ENCODE data around the gene NONO.
"Not testable (repeated sequence)": the region's sequence is repeated elsewhere in the genome, so short reads cannot be mapped to it uniquely, and the experiment has no call there.

NONO gene

GRCh38 chrX:71291381-71291780 lies 7.9 kb downstream of the NONO start:
- DNase-seq, result no peak

GRCh38 chrX:71292669-71293365 lies 9.4 kb downstream of the NONO start:
- no peak for DNase-seq

DNA sequence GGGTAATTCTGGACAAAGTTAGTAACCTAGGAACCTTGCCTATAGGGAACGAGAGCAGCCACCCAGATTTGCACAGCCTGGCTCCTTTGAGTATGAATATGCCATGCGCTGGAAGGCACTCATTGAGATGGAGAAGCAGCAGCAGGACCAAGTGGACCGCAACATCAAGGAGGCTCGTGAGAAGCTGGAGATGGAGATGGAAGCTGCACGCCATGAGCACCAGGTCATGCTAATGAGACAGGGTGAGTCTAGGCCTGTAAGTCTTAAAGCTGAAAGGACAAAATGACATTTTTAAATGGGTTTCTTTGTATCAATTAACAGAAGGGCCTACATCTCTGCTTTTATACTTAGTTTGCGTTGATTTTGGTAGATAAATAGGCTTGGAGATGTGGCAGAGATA lies 13.4 kb downstream of the NONO start:
- DNase-seq, result no peak

GRCh38 chrX:71298119-71298518 lies 14.7 kb downstream of the NONO start:
- DNase-seq, result no peak

GRCh38 chrX:71300064-71300463 lies 16.6 kb downstream of the NONO start:
- DNase-seq, result not testable (repeated sequence)

DNA sequence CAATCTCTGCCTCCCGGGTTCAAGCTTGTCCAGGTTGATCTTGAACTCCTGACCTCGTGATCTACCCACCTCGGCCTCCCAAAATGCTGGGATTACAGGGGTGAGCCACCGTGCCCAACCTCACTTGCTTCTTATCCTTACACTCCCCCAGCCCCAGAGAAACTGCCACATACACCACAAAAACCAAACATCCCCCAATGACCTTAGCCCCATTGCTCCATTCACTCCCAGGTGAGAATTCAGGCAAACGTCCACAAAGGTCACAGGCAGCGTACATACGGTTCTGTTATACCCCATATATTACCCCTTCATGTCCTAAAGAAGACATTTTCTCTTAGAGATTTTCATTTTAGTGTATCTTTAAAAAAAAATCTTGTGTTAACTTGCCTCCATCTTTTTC lies 17.1 kb downstream of the NONO start:
- not testable (repeated sequence) for DNase-seq

GRCh38 chrX:71301195-71301924 lies 17.9 kb downstream of the NONO start, which contains the start of gene ITGB1BP2:
Gene ITGB1BP2, plus strand, starts transcription at chrX:71301750. Its CDS starts 57 bp downstream, at chrX:71301807.
- DNase-seq, result peak; percentile 20 to 53

DNA sequence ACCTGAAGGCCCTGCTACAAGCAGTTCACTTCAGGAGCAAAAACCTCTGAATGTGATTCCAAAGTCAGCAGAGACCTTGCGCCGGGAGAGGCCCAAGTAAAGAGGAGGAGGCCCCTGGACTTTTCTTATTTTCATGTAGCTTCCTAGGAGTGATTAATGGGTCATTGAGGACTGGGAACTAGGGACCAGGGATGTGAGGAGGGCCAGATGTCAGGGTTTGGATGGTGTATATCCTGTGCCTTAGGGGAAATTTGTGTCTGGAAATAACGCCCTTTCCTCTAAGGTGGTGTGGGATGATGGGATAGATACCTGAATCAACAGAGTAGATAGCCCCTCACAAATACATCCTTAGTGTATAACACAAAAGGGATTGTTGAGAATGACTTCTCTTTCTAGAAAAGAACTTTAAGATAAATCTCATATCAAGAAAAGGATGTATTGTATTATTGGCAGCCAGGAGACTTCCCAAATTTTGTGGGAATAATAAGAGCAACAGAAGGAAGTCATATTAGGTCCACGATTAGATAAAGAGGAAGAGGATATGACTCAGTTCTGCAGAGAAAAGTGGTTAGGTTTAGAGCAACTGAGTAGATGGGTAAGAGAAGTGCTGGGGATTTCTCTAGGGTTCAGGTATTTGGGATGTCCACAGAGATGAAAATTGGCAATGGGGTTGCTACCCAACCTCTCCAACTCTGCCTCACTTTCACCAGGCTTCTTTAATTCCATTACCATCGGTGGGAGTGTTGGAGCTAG lies 19.2 kb downstream of the NONO start:
- peak in 1 of 2 donors; percentile 18 for DNase-seq

DNA sequence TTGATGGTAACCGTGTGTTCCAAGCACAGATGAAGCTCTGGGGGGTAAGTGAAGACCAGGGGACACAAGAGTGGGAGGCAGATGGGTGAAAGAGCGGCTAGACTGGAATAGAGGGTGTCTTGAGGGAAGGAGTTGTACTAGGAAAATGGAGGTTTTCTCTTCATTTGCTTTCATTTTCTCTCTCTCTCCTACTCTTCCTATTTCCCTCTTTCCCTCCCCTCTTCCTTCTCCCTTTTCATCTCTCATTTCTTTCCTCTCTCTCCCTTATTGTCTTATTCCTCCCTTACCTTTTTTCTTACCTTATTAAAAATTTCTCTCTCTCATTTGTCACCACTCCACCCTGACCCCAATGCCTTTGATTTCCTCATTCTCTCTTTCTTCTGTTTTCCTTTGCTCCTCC lies 21.1 kb downstream of the NONO start:
- no peak for DNase-seq

DNA sequence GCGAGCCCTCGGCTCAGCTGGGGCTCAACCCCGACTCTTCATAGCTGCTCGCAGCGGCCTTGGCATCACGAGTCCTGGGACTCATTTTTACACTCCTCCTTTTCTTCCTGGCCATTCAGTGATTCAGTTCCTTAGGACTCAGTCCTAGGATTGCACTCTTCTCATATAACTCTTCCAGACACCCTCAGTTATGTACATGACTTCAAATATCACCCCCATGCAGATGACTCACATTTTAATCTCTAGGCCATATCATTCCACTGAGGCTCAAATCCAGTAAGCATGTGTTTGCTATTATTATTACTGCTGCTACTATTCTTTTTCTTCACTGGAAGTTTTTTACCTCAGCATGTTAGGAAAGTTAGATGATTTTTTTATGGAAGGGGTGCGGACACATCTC lies 32.5 kb downstream of the NONO start:
- no peak for DNase-seq

DNA sequence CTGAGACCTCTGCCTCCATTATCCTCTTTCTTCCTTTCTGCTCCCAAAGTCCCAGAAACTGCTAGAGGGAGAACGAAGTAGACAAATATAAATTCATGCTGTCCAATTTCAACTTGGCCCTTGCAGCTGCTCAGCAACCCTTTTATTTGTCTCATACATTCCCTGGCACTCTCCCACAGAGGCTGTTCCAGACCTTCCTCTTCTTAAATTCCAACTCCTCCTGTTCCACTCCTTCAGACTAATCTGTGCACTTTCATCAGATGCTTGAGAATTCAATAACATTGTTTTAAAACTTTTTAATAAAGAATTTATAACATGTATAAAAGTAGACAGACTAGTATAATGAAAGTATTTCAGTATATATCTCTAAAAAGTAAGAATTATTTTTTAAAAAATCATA lies 33.5 kb downstream of the NONO start:
- DNase-seq, result not testable (repeated sequence)

DNA sequence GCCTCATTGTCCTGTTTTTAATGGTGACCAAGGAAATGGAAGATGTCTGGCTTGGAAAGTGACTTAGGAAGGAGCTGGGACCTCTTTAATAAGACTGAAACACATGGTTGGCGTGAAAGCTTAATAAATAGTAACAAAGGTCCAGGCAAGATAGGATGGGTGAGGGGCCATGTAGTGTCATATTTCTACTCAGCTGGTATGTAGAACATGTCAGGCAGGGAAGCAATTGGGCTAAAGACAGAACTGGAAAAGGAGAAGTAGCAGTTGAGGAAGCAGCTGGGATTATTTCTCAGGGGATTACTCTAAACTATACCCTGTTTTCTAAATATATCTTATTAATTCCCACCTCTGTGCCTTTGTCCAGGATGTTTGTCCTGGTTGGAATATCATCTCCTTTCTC lies 36.7 kb downstream of the NONO start:
- DNase-seq, result peak; percentile 4 to 7

DNA sequence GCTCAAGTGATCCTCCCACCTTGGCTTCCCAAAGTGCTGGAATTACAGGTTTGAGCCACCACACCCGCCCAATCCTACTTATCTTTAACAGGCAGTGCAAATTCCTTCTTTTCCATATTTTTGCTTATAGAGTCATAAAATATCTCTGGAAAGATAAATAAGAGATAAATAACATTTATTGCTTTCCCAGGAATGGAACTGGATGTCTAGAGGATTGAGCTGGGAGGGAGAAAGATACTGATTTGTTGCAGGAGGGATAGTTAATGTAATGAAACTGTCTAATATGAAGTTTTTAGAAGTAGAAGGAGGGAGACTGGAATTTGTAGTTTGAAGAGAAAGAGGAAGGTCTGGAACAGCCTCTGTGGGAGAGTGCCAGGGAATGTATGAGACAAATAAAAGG lies 38.3 kb downstream of the NONO start:
- no peak for DNase-seq

DNA sequence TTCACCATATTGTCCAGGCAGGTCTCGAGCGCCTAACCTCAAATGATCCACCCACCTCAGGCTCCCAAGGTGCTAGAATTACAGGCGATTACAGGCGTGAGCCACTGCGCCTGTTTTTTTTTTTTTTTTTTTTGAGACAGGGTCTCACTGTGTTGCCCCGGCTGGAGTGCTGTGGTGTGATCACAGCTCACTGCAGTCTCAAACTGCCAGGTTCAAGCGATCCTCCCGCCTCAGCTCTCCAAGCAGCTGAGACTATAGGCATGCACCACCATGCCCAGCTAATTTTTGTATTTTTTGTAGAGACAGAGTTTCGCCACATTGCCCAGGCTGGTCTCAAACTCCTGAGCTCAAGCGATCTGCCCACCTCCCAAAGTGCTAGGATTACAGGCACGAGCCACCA lies 41.0 kb downstream of the NONO start:
- DNase-seq, result not testable (repeated sequence)

- no peak for DNase-seq
Measured at GRCh38 chrX:71326394-71326793, 43.0 kb downstream of the NONO start.

DNA sequence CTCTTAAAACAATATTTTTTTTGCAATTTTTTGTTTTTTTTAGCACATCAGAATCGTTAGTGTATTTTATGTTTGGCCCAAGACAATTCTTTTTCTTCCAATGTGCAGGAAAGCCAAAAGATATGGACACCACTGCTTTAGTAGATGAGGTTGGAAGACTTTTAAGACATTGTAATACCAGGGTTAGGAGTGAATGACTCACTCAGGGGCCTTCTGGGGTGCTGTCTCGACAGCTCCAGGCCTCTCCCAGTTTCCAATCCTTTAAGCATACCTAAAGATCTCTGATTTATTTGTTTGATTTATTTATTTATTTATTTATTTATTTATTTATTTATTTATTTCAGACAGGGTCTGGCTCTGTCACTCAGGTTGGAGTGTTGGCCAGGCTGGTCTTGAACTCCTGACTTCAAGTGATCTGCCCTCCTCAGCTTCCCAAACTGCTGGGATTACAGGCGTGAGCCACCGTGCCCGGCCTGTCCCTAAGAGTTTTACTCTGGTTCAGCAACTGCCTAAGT lies 65.8 kb downstream of the NONO start:
- DNase-seq, result not testable (repeated sequence)

- DNase-seq, result not testable (repeated sequence)
Measured at GRCh38 chrX:71349867-71350266, 66.4 kb downstream of the NONO start.
